OCI-LY3 (cell line): ENCODE data around the gene GATA3.

ENCODE experiments used
- EZH2phosphoT487 ChIP-seq: fragments of 200-600 bp; shearing (Covaris generic); IDR thresholded peaks from 2 replicates; pipeline ENCODE4 v1.6.1; 2018; ENCODE audit warnings: antibody characterized with exemption, mixed run types, low read depth
- TF ChIP-seq, protein P1 (sequence below): fragments of 200-600, 300-600 bp; sonication (generic); IDR thresholded peaks from 2 replicates; pipeline ENCODE4 v1.5.1; 2014; ENCODE audit warnings: antibody characterized with exemption, low read length, low read depth

- TF ChIP-seq, protein P1, sequence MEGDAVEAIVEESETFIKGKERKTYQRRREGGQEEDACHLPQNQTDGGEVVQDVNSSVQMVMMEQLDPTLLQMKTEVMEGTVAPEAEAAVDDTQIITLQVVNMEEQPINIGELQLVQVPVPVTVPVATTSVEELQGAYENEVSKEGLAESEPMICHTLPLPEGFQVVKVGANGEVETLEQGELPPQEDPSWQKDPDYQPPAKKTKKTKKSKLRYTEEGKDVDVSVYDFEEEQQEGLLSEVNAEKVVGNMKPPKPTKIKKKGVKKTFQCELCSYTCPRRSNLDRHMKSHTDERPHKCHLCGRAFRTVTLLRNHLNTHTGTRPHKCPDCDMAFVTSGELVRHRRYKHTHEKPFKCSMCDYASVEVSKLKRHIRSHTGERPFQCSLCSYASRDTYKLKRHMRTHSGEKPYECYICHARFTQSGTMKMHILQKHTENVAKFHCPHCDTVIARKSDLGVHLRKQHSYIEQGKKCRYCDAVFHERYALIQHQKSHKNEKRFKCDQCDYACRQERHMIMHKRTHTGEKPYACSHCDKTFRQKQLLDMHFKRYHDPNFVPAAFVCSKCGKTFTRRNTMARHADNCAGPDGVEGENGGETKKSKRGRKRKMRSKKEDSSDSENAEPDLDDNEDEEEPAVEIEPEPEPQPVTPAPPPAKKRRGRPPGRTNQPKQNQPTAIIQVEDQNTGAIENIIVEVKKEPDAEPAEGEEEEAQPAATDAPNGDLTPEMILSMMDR: no peak
- no peak for TF ChIP-seq EZH2phosphoT487
Observed at GRCh38 chr10:8116474-8116873, 62.0 kb downstream of the GATA3 start.
